ENCODE results near the gene FHIT. TPM values are rescaled to one million over a fixed set of nuclear protein-coding genes. Genes with fewer than 3 reads are reported as not detected.

FHIT gene
- total and polyA plus RNA-seq, 2 donors from 2014 or later: 20.2 to 61.2 TPM

DNA sequence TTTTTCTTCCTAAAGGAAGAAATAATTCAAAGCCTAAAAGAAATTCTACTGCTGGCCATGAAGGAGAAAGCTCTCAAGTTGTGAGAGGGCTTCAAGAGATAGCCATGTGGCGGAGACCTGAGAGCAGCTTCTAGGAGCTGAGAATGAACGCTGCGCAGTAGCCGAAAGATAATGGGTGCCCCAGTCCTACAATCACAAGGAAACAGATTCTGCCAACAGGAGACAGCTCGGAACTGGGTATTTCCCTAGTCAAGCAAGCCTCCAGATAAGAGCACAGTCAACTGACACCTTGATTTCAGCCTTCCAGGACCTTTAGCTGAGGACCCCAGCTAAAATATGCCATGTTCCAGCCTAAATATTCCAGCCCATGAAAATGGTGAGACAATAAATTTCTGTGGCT lies 824.1 kb downstream of the FHIT start:
- TF ChIP-seq, protein P1, sequence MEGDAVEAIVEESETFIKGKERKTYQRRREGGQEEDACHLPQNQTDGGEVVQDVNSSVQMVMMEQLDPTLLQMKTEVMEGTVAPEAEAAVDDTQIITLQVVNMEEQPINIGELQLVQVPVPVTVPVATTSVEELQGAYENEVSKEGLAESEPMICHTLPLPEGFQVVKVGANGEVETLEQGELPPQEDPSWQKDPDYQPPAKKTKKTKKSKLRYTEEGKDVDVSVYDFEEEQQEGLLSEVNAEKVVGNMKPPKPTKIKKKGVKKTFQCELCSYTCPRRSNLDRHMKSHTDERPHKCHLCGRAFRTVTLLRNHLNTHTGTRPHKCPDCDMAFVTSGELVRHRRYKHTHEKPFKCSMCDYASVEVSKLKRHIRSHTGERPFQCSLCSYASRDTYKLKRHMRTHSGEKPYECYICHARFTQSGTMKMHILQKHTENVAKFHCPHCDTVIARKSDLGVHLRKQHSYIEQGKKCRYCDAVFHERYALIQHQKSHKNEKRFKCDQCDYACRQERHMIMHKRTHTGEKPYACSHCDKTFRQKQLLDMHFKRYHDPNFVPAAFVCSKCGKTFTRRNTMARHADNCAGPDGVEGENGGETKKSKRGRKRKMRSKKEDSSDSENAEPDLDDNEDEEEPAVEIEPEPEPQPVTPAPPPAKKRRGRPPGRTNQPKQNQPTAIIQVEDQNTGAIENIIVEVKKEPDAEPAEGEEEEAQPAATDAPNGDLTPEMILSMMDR (IDR thresholded peaks at IDR 0.05; ENCODE audit: borderline replicate concordance, extremely low read depth, insufficient read depth): no peak
- no peak overlapping the region for H3K27ac ChIP-seq (ENCODE audit: low read depth in 2 of 2, low read length in 2 of 2)
- no peak for FAIRE-seq
- no peaks in the 10 kb centered on the region for H3K36me3 ChIP-seq (ENCODE audit: control insufficient read depth in 2 of 3, insufficient read depth in 3 of 3, low read length in 3 of 3)
- no peaks in the 10 kb centered on the region for H3K4me1 ChIP-seq (ENCODE audit: control insufficient read depth in 2 of 3, insufficient read depth in 2 of 3, low read depth in 1 of 3, low read length in 3 of 3)
- H3K9ac ChIP-seq (ENCODE audit: low read length in 3 of 3): no peak overlapping the region
- no peaks in the 10 kb centered on the region for H3K27me3 ChIP-seq (ENCODE audit: control insufficient read depth, insufficient read depth, low read length)
- intact Hi-C loops (cut with DNase I): no loop called here
- no peaks in the 10 kb centered on the region for H3K9me3 ChIP-seq (ENCODE audit: control insufficient read depth in 2 of 3, insufficient read depth in 1 of 3, low read length in 3 of 3)
- H3K4me3 ChIP-seq (ENCODE audit: low read length in 3 of 3): no peak overlapping the region
- DNase-seq: no peak

DNA sequence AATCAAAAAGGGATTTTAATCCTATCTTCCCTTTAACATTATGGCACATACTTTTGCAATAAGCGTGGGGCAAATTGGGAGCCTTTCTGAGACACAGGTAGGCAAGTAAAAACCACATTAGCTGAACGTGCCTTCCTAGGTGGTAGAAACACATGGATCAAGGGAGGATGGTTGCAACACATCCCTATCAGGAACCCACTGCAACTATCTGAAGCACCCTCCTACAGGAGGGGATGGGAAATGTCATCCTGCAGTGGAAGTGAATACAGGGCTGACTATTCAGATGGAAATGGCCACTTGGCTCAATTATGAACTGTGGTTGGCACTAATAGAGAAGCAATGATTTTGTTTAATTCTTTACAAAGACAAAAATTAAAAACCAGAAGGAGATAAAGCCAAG lies 826.3 kb downstream of the FHIT start:
- no peaks in the 10 kb centered on the region for H3K9me3 ChIP-seq (ENCODE audit: control insufficient read depth in 2 of 3, insufficient read depth in 1 of 3, low read length in 3 of 3)
- no peak overlapping the region for H3K27ac ChIP-seq (ENCODE audit: low read depth in 2 of 2, low read length in 2 of 2)
- DNase-seq (no peak), FAIRE-seq (no peak)
- intact Hi-C loops (cut with DNase I): no loop called here
- H3K9ac ChIP-seq (ENCODE audit: low read length in 3 of 3): no peak overlapping the region
- no peaks in the 10 kb centered on the region for H3K4me1 ChIP-seq (ENCODE audit: control insufficient read depth in 2 of 3, insufficient read depth in 2 of 3, low read depth in 1 of 3, low read length in 3 of 3)
- TF ChIP-seq, protein P1 (IDR thresholded peaks at IDR 0.05; ENCODE audit: borderline replicate concordance, extremely low read depth, insufficient read depth): no peak
- H3K27me3 ChIP-seq (ENCODE audit: control insufficient read depth, insufficient read depth, low read length): no peaks in the 10 kb centered on the region
- H3K36me3 ChIP-seq (ENCODE audit: control insufficient read depth in 2 of 3, insufficient read depth in 3 of 3, low read length in 3 of 3): no peaks in the 10 kb centered on the region
- H3K4me3 ChIP-seq (ENCODE audit: low read length in 3 of 3): no peak overlapping the region

DNA sequence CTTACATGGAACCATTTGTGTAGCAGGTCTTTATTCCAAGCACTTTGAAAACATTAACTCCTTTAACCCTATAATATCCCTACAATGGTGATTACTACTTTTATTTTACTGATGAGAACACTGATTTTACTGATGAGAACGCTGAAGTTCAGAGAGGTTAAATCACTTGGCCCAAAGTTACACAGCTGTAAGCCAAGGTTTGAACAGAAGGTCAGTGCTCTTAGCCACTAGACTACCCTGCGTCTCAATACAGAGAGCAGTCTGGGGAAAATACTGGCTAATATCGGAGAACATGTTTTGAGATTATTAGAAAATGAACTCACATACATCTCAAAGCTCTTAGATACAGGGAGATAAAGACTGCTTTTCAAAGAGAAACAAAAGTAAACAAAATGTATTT lies 827.2 kb downstream of the FHIT start:
- Histone ChIP-seq H3K9me3 (ENCODE audit: control insufficient read depth in 2 of 3, insufficient read depth in 1 of 3, low read length in 3 of 3) (no peaks in the 10 kb centered on the region), H3K4me1 (ENCODE audit: control insufficient read depth in 2 of 3, insufficient read depth in 2 of 3, low read depth in 1 of 3, low read length in 3 of 3) (no peaks in the 10 kb centered on the region), H3K27me3 (ENCODE audit: control insufficient read depth, insufficient read depth, low read length) (no peaks in the 10 kb centered on the region), H3K27ac (ENCODE audit: low read depth in 2 of 2, low read length in 2 of 2) (no peak overlapping the region), H3K4me3 (ENCODE audit: low read length in 3 of 3) (no peak overlapping the region), H3K9ac (ENCODE audit: low read length in 3 of 3) (no peak overlapping the region), H3K36me3 (ENCODE audit: control insufficient read depth in 2 of 3, insufficient read depth in 3 of 3, low read length in 3 of 3) (no peaks in the 10 kb centered on the region)
- FAIRE-seq (no peak), DNase-seq (no peak)
- intact Hi-C loops (cut with DNase I): no loop called here
- TF ChIP-seq, protein P1 (IDR thresholded peaks at IDR 0.05; ENCODE audit: borderline replicate concordance, extremely low read depth, insufficient read depth): no peak

DNA sequence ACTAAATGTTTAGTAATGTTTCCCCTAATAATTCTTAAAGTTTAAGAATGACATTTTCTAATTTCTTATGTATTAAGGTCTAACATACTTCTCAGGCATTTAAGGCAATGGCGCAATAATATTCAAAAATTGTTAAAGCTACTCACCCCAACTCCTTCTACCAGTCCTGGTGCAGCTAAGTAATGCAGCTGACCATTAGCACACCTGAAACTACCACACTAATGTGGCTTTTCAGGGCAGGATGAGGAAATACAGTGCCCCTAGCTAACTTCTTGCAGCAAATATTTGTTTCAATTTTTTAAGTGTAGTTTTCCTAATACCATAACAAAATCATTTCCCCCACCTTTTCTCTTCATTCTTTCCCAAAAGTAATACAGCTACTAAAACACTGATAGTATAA lies 827.7 kb downstream of the FHIT start:
- TF ChIP-seq, protein P1 (IDR thresholded peaks at IDR 0.05; ENCODE audit: borderline replicate concordance, extremely low read depth, insufficient read depth): no peak
- H3K27me3 ChIP-seq (ENCODE audit: control insufficient read depth, insufficient read depth, low read length): no peaks in the 10 kb centered on the region
- no peak overlapping the region for H3K4me3 ChIP-seq (ENCODE audit: low read length in 3 of 3)
- H3K4me1 ChIP-seq (ENCODE audit: control insufficient read depth in 2 of 3, insufficient read depth in 2 of 3, low read depth in 1 of 3, low read length in 3 of 3): no peaks in the 10 kb centered on the region
- no peak for FAIRE-seq
- no peaks in the 10 kb centered on the region for H3K36me3 ChIP-seq (ENCODE audit: control insufficient read depth in 2 of 3, insufficient read depth in 3 of 3, low read length in 3 of 3)
- H3K27ac ChIP-seq (ENCODE audit: low read depth in 2 of 2, low read length in 2 of 2): no peak overlapping the region
- no peak for DNase-seq
- H3K9ac ChIP-seq (ENCODE audit: low read length in 3 of 3): no peak overlapping the region
- no peaks in the 10 kb centered on the region for H3K9me3 ChIP-seq (ENCODE audit: control insufficient read depth in 2 of 3, insufficient read depth in 1 of 3, low read length in 3 of 3)
- intact Hi-C loops (cut with DNase I): no loop called here

Data from kidney (tissue), 14 donors.